GM18907 (cell line): ENCODE data around the gene MB21D2.
"Not testable (repeated sequence)": the region's sequence is repeated elsewhere in the genome, so short reads cannot be mapped to it uniquely, and the experiment has no call there.

ENCODE experiments used
- ATAC-seq: cut with Tn5 transposase; IDR thresholded peaks from one replicate; pipeline ENCODE4 v1.9.1; 2021; ENCODE audit warnings: mild to moderate bottlenecking, moderate library complexity; ENCODE audit not compliant: unreplicated experiment

The MB21D2 gene

DNA sequence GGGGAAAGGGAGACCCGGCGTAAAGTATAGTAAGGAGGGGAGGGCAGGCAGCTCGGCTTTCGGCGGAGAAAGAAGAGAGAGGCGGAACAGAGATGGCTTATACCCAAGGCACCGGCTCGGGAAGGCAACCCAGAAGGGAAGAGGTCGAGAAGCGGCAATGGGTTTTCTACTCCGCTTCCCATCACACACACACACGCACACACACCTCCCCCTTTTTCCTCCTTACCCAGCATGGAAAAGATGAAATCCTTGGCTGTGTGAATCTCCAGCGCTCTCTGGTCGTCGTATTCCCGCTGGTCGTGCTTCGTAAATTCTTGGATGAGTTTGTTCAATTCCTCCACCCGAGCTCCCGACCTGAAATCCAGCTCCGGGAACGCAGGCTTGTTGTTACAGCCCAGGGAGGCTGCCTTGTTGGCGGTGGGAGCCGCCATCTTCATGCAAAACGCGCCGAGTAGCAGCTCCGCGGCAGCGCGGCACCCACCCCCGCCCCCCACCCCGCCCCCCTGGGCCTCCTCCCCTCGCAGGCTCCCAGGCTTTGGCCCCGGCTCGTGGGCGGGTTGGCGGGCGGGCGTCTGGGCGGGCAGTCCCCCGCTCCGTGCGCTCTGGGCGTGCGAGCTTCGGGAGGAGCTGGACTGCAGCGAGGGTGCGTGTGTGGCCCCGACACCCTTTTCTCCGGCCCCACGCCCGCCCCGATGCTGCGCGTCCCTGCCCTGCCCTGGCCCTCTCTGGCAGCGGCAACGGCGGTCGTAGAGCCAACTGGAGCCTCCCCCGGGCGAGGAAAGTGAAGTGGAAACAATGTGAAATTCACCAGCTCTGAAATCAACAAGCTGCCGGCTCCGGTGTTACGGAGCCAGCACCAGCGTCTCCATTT lies at the start of gene MB21D2:
MB21D2 (minus strand) TSS at position 453 of the 871 bp plus-strand sequence; CDS start at position 437, 16 bp downstream.
- ATAC-seq: peak; percentile 68

DNA sequence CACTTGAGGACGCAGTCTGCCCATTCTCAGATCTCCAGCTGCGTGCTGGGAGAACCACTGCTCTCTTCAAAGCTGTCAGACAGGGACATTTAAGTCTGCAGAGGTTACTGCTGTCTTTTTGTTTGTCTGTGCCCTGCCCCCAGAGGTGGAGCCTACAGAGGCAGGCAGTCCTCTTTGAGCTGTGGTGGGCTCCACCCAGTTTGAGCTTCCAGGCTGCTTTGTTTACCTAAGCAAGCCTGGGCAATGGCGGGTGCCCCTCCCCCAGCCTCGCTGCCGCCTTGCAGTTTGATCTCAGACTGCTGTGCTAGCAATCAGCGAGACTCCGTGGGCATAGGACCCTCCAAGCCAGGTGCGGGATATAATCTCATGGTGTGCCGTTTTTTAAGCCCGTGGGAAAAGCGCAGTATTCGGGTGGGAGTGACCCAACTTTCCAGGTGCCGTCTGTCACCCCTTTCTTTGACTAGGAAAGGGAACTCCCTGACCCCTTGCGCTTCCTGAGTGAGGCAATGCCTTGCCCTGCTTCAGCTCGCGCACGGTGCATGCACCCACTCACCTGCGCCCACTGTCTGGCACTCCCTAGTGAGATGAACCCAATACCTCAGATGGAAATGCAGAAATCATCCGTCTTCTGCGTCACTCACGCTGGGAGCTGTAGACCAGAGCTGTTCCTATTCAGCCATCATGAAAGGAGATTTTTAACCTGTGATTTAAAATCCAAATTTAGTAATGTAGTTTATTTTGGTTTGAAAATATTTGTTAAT lies 47.5 kb upstream of the MB21D2 start:
- not testable (repeated sequence) for ATAC-seq

DNA sequence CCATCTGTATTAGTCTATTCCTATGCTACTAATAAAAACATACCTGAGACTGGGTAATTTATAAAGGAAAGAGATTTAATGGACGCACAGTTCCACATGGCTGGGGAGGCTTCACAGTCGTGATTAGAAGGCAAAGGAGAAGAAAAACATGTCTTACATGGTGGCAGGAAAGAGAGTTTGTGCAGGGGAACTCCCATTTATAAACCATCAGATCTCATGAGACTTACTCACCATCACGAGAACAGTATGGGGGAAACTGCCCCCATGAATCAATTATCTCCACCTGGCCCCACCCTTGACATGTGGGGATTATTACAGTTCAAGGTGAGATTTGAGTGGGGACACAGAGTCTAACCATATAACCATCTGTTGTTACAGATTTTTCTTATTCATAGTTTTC lies 42.1 kb upstream of the MB21D2 start:
- ATAC-seq: no peak

GRCh38 chr3:192958219-192958872 lies 40.7 kb upstream of the MB21D2 start:
- ATAC-seq: no peak

DNA sequence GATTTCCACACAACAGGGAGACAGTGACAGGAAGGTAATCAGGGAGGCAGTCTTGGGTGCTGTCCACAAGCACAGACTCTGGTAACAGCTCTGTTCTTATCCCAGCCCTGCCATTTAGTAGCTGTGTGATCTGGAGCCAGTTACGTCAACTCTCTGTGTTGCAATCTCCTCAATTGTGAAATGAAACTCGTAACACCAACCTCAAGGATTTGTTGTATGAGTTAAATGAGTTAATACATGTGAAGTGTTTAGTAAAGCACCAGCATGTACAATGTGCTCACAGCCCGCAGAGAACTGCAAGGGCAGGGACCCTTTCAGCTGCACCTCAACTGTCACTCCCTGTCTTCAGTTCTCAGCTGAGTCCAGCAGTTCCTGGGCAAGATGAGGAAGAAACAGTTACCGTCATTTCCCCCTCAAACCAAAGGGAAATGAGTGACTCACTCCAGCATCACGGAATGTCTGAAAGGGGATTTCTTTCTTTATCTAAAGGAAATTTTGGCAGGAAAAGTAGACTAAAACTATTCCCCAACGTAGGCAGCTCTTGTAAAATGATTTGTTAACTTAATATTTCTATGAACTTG lies 39.9 kb upstream of the MB21D2 start:
- ATAC-seq: no peak

DNA sequence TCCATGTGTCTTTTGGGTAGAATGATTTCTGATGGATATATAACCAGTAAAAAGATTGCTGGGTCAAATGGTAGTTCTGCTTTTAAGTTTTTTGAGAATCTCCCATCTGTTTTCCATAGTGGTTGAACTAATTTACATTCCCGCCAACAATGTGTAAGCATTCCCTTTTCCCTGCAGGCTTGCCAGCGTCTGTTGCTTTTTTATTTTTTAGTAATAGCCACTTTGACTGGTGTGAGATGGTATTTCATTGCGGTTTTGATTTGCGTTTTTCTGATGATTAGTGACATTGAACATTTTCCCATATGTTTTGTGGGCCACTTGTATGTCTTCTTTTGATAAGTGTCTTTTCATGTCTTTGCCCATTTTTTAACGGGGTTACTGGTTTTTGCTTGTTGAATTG lies 36.3 kb upstream of the MB21D2 start:
- ATAC-seq: no peak

GRCh38 chr3:192947421-192947820 lies 29.8 kb upstream of the MB21D2 start:
- ATAC-seq: no peak

DNA sequence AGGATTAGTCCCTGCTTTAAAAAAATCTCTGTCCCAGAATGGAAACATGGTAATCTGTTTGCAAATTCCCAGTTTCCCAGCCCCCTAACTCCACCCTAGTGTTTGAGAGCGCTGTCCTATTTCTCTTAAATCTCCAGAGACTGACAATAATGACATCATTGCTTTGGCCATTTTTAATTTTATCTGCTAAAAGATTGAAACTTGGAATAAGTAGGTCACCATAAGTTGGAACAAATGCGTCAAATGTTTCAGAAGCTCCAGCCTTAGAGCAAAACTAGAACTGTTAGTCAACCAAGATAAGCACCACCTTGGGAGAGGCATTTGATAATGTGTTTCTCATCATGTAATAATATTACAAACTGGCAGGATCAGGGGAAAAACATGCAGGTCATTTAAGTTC lies 25.7 kb upstream of the MB21D2 start:
- no peak for ATAC-seq

DNA sequence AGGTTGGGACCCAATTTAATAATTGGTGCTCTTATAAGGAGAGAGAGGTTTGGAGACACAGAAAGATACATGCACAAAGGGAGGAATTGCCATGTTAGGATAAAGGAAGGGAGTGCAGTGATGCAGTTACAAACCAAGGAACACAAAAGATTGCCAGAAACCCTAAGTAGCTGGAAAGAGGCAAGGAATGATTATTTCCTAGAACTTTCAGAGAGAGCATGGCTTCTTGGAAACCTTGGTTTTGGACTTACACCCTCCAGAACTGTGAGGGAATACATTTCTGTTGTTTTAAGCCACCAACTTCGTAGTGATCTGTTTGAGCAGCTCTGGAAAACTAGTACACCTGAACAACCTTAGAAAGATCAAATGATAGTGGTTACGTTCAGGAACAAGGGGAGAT lies 25.0 kb upstream of the MB21D2 start:
- ATAC-seq: no peak

DNA sequence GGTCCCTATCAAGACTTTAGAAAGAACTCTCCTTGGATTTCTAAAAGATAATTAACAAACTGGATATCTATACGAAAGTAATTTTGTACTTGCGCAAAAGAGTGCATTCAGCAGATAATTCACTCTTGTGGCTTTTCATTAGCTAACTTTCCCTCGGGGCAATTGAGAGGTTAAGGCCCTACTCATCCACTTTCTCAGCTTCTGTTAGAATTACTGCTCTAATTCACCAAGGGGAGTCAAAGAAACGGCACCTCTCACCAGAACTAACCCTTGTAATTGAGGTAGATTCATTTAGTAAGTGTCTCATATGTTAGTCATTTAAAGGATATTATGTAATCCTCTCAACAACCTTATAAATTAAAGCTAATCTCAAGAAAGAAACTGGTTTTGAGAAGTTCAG lies 22.5 kb upstream of the MB21D2 start:
- ATAC-seq: no peak

- no peak for ATAC-seq
Observed at GRCh38 chr3:192935441-192935840, 17.8 kb upstream of the MB21D2 start.

- no peak for ATAC-seq
Observed at GRCh38 chr3:192933779-192934460, 16.3 kb upstream of the MB21D2 start.

DNA sequence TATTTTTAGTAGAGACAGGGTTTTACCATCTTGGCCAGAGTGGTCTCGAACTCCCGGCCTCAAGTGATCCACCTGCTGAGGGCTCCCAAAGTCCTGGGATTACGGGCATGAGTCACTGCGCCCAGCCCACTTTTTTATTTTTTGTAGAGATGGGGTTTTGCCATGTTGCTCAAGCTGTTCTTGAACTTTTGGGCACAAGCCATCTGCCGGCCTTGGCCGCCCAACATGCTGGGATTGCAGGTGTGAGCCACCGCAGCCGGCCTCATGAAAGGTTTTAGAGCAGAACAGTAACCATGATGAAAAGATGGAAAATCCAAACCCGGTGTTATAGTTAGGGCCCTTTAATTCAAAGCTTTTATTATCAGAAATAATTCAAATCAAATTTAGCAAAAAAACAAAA lies 15.6 kb upstream of the MB21D2 start:
- ATAC-seq: no peak

GRCh38 chr3:192931825-192932224 lies 14.2 kb upstream of the MB21D2 start:
- ATAC-seq: peak; percentile 73

DNA sequence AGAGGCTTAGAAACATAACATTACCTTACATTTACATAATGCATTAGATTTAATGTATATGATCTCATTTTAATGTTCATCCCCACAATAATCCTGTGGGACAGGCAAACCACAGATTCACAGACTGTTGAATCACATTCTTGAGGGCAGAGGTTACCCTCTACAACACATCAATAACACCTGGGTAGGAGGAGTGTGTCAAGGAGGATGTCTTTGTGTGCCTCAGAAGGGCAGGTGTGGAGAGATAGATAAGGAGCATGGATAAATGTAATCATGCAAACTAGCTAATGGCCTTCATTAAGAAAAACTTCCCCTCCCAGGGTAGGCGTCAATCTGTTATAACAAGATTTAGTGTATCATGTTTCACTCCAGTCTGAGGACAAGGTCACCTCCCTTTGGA lies 12.9 kb upstream of the MB21D2 start:
- ATAC-seq: no peak

GRCh38 chr3:192929755-192930547 lies 12.3 kb upstream of the MB21D2 start:
- no peak for ATAC-seq

GRCh38 chr3:192929146-192929545 lies 11.5 kb upstream of the MB21D2 start:
- ATAC-seq: no peak

DNA sequence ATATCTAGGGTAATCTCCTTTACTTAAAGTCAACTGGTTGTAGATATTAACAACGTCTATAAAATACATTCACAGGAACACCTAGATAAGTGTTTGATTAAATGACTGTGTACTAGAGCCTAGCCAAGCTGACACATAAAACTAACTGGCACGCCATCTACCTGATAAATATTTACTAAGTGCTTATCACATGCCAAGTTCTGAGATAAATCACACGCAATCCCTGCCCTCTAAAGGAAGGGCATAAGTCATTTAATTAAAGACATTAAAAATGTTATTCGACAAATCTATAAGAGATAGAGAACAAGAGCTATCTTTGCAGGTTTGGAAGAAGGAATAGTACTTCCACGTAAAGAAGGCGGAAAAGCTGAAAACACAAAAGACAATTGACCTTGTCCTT lies 11.1 kb upstream of the MB21D2 start:
- no peak for ATAC-seq

DNA sequence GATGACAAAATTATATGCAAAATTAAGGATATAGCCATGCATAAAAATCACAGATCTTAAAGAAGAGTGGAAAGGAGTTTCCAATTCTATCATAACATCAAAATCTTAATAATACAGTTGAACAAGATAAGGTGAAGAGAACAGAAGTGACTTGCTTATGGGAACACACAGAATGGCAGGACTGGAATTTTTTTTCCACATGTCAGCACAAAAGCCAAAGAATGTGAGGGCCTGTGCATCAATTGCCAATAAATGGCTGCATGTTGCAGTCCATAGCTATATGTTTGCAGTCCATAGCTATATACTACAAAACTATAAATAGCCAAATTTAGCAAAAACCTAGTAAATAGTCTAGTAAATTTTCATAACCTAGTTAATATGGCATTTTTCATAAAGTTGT lies 10.4 kb upstream of the MB21D2 start:
- no peak for ATAC-seq

GRCh38 chr3:192927016-192927415 lies 9.4 kb upstream of the MB21D2 start:
- no peak for ATAC-seq
